AG09309 (cell line): ENCODE results near the gene NBEAL2.
"Not testable (repeated sequence)": the region's sequence is repeated elsewhere in the genome, so short reads cannot be mapped to it uniquely, and the experiment has no call there.

Source experiments
- DNase-seq: peaks from one replicate; pipeline ENCODE4 v3.0.0-alpha.2; 2010; ENCODE audit warnings: low read depth
- H3K4me3 ChIP-seq: 2 replicates; pipeline ENCODE4 v1.5.1; 2011; ENCODE audit warnings: mild to moderate bottlenecking, low read depth, low read length, moderate library complexity; ENCODE audit not compliant: control insufficient read depth
- TF ChIP-seq, protein P1 (sequence below): IDR thresholded peaks from 2 replicates; pipeline ENCODE4 v1.5.1; 2011; ENCODE audit warnings: mild to moderate bottlenecking, low read depth, low read length, inconsistent platforms; ENCODE audit not compliant: insufficient read depth, control insufficient read depth; ENCODE audit errors: missing control alignments

NBEAL2 gene

DNA sequence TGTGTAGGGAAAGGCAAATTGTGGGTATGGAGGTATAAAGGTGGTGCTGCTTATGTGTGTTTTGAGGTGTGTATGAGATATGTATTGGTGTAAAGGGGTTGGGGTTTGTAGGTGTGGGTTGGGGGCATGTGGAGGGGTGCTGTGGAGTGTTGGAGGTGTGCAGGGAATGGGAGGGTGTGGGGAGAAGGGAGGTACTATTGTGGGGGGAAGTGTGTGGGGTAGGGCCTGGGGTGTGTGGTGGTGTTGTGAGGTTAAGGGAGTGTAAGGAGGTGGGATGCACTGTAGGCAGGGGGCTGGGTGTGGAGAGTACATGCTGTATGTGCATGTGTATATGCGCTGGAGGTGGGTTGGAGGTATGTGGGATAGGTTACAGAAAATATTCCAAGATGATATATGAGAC lies 18.6 kb upstream of the NBEAL2 start:
- H3K4me3 ChIP-seq: no peak overlapping the region
- no peak for DNase-seq
- TF ChIP-seq, protein P1, sequence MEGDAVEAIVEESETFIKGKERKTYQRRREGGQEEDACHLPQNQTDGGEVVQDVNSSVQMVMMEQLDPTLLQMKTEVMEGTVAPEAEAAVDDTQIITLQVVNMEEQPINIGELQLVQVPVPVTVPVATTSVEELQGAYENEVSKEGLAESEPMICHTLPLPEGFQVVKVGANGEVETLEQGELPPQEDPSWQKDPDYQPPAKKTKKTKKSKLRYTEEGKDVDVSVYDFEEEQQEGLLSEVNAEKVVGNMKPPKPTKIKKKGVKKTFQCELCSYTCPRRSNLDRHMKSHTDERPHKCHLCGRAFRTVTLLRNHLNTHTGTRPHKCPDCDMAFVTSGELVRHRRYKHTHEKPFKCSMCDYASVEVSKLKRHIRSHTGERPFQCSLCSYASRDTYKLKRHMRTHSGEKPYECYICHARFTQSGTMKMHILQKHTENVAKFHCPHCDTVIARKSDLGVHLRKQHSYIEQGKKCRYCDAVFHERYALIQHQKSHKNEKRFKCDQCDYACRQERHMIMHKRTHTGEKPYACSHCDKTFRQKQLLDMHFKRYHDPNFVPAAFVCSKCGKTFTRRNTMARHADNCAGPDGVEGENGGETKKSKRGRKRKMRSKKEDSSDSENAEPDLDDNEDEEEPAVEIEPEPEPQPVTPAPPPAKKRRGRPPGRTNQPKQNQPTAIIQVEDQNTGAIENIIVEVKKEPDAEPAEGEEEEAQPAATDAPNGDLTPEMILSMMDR: no peak

DNA sequence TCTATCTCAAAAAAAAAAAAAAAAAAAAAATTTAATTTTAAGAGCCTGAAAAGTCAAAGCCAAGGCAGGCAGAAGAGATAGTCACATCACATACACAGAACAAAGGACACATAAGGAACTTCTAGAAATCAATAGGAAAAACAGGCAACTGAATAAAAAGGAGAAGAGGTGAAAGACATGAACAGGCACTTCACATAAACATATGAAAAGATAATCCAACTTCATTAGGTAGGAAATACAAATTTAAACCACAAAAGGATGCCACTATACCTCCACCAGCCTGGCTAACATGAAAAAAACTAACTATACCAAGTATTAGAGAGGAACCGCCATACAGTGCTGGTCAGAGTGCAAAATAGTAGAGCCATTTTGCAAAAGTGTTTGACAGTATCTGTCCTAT lies 17.0 kb upstream of the NBEAL2 start:
- TF ChIP-seq, protein P1: no peak
- DNase-seq: no peak
- H3K4me3 ChIP-seq: no peak overlapping the region

DNA sequence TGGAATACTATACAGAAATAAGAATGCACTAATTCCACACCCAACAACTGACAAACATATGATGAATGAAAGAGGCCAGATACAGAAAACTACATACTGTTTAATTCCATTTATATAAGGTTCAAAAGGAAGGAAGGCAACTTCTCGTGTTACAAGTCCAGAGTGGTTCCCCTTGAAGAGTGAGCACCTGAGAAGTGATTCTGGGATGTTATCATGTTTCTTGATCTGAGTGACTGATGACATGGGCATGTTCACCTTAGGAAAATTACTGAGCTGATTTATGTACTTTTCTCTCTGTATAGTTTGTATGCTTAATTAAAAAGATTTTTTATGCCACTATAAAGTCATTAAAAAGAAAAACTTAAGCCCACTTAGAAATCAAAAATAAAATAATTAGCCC lies 16.5 kb upstream of the NBEAL2 start:
- no peak overlapping the region for H3K4me3 ChIP-seq
- no peak for DNase-seq
- TF ChIP-seq, protein P1: no peak

DNA sequence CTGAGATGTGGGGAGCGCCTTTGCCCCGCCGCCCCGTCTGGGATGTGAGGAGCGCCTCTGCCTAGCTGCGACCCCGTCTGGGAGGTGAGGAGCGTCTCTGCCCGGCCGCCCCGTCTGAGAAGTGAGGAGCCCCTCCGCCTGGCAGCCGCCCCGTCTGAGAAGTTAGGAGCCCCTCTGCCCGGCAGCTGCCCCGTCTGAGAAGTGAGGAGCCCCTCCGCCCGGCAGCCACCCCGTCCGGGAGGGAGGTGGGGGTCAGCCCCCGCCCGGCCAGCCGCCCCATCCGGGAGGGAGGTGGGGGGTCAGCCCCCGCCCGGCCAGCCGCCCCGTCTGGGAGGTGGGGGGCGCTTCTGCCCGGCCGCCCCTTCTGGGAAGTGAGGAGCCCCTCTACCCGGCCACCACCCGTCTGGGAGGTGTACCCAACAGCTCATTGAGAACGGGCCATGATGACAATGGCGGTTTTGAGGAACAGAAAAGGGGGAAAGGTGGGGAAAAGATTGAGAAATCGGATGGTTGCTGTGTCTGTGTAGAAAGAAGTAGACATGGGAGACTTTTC lies 15.4 kb upstream of the NBEAL2 start:
- DNase-seq, H3K4me3 ChIP-seq: not testable (repeated sequence)

DNA sequence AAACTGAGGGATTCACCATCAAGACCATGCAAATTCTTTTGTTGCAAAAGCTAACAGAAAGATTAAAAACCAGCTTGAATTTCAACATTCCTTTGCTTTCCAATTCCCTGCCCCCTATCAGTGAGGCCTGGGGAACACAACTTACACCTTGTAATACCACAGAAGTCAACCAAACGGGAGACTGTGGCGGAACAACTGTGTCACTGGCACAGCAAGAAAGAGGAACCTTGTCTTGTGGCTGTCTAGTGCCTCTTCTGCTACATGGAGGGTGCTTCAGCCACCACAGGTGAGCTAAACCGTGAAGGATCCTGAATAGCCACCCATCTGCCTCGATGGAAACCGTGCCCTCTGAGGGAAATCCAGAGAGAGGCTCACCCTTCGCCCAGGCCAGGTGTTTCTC lies 14.3 kb upstream of the NBEAL2 start:
- DNase-seq: no peak
- H3K4me3 ChIP-seq: no peak overlapping the region
- TF ChIP-seq, protein P1: no peak

DNA sequence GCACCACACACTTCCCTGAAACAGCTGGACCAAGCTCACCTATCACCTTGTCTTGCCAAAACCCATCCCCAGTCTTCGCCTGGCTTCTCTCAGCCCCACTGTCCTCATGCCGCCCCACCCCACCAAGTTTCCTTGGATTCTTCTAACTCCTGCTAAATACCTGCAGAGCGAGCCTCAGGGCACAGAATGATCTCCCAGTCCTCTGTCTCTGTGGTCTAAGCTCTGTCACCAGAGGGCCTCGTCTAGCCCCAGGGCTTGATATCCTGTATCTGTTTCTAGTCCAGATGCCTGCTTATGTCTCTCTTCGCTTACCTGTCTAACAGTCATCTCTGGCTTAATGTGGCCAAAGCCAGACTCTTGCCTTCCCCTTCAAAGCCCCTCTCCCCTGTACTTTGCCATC lies 12.7 kb upstream of the NBEAL2 start:
- H3K4me3 ChIP-seq: no peak overlapping the region
- TF ChIP-seq, protein P1: no peak
- no peak for DNase-seq

DNA sequence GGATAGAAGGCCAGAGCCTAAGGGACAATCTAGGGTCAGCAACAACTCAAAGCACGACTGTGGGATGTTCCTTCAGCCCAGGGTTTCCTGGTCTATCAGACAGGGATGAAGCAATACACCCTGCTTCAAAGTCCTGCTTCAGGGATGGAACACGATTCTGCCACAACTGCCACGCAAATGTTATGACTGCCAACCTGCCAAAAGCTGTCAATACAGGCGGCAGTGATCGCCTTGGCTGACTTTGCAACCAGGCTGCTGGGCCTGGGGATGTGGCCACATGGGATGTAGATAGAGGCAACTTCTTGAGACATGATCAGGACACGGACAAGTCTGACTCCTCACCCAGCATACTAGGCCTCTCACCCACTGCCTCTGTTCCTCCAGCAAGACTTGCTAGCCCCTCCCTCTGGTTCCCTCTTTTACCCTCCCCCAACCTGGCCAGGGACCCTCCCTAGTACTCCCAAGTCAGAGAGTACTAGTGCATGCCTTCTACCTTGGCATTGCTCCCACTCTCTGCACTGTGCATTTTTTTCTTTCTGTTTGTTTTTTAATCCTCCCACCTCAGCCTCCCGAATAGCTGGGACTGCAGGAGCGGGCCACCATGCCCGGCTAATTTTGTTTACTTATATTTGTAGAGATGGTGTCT lies 10.6 kb upstream of the NBEAL2 start:
- DNase-seq: no peak
- TF ChIP-seq, protein P1: no peak
- H3K4me3 ChIP-seq: no peak overlapping the region
